Cardiac muscle cell (in vitro differentiated cells and primary cell): Measurements from ENCODE around the gene TPSB2. TPM values are rescaled to one million over a fixed set of nuclear protein-coding genes. Genes with fewer than 3 reads are reported as not detected.

Experiments used
- DNase-seq, 2 donors: peaks; one replicate each; pipeline versions ENCODE4 v3.0.0 to v3.0.0-alpha.2; 2010 to 2017; ENCODE audit warnings: low read depth in 1 of 2, low spot score in 1 of 2
- H3K27ac ChIP-seq: fragments of 200-600 bp; sonication (generic); 2 replicates; pipeline ENCODE4 v1.5.1; 2016
- H3K27me3 ChIP-seq: fragments of 200-600 bp; sonication (generic); 2 replicates; pipeline ENCODE4 v1.6.0; 2016; ENCODE audit warnings: control low read depth
- H3K36me3 ChIP-seq: fragments of 200-600 bp; sonication (generic); 2 replicates; pipeline ENCODE4 v1.5.1; 2016; ENCODE audit warnings: control low read depth
- H3K4me1 ChIP-seq: fragments of 200-600 bp; sonication (generic); 2 replicates; pipeline ENCODE4 v1.8.1; 2017; ENCODE audit warnings: low read depth, mild to moderate bottlenecking, mixed run types
- H3K4me3 ChIP-seq: fragments of 200-600 bp; sonication (generic); 2 replicates; pipeline ENCODE4 v1.5.1; 2016; ENCODE audit warnings: mild to moderate bottlenecking
- H3K9me3 ChIP-seq: fragments of 200-600 bp; sonication (generic); 2 replicates; pipeline ENCODE4 v1.5.1; 2017; ENCODE audit warnings: low read depth, mild to moderate bottlenecking, control low read depth
- polyA plus RNA-seq: library from polyadenylated mRNA; unstranded; fragments of >200 nt; fragmentation: Nextera tagmentation; extraction: Ambion mirVana; gene quantifications from 2 replicates; pipeline ENCODE4 v1.2.1, GENCODE V29; 2016
- total RNA-seq: library from RNA; depleted of rRNA; stranded (reverse); fragments of >200 nt; gene quantifications from 2 replicates; pipeline ENCODE4 v1.2.3, GENCODE V29; 2016
- TF ChIP-seq, protein P1 (sequence below): IDR thresholded peaks from 2 replicates; pipeline ENCODE4 v1.5.1; 2012; ENCODE audit warnings: low read depth, mild to moderate bottlenecking, low read length

TPSB2 gene
- total and polyA plus RNA-seq, 2 experiments from 2014 or later: not detected

DNA sequence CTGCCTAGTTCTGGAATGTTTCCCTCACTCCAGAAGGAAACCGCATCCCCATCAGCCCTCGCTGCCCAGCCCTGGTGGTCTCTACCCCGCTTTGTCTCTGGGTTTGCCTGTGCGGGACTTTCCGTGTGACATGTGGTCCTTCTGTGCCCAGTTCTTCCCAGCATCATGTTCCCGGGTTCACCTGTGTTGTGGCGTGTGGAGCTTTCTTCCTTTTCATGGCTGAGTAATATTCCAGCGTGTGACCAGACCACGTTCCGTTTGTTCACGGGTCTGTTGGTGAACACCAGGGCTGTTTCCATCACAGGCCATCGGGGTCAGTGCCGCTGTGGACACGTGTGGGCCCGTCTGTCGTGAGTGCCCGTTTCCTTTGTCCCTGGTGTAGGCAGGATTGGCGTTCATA lies 45.0 kb downstream of the TPSB2 start:
- TF ChIP-seq, protein P1, sequence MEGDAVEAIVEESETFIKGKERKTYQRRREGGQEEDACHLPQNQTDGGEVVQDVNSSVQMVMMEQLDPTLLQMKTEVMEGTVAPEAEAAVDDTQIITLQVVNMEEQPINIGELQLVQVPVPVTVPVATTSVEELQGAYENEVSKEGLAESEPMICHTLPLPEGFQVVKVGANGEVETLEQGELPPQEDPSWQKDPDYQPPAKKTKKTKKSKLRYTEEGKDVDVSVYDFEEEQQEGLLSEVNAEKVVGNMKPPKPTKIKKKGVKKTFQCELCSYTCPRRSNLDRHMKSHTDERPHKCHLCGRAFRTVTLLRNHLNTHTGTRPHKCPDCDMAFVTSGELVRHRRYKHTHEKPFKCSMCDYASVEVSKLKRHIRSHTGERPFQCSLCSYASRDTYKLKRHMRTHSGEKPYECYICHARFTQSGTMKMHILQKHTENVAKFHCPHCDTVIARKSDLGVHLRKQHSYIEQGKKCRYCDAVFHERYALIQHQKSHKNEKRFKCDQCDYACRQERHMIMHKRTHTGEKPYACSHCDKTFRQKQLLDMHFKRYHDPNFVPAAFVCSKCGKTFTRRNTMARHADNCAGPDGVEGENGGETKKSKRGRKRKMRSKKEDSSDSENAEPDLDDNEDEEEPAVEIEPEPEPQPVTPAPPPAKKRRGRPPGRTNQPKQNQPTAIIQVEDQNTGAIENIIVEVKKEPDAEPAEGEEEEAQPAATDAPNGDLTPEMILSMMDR: no peak
- H3K9me3 ChIP-seq: no peaks in the 10 kb centered on the region
- no peaks in the 10 kb centered on the region for H3K4me1 ChIP-seq
- DNase-seq: no peak
- H3K36me3 ChIP-seq: no peaks in the 10 kb centered on the region
- H3K4me3 ChIP-seq: no peak overlapping the region
- no peaks in the 10 kb centered on the region for H3K27me3 ChIP-seq
- H3K27ac ChIP-seq: no peak overlapping the region

DNA sequence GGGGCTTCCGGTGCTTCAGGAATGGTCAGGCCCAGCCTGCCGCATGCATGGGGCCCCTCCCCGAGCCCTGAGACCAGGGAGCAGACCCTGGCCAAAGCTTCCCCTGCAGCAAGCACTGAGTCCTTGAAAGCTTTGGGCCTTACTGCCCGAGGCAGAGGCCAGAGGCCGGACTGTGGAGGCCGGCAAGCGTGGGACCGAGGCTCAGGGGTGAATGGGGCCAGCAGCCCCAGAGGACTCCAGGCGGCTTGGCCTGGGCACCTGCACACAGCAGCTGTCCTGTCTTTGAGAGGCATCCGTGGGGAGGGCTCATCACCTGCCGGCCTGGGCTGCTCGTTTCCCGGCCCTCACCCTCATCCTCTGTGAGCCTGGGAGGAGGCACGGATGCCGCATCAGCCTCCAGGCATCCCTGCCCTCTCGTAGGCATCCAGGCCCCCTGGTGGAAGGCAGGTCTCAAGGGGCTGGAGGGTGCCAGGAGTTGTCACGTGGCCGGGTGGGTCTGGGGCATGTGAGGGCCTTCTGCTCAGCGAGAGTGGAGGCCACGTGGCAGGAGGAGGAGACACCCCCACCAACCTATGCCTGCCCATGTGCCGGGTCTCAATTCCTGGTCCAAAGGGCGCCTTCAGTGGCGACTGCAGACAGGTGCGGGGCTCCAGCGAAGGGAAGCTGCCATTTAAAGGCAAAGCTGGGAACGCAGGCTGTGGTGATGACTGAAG lies 45.7 kb downstream of the TPSB2 start:
- no peak for DNase-seq
- H3K36me3 ChIP-seq: no peaks in the 10 kb centered on the region
- H3K27ac ChIP-seq: no peak overlapping the region
- no peaks in the 10 kb centered on the region for H3K27me3 ChIP-seq
- H3K4me3 ChIP-seq: no peak overlapping the region
- no peaks in the 10 kb centered on the region for H3K9me3 ChIP-seq
- TF ChIP-seq, protein P1: no peak
- no peaks in the 10 kb centered on the region for H3K4me1 ChIP-seq

DNA sequence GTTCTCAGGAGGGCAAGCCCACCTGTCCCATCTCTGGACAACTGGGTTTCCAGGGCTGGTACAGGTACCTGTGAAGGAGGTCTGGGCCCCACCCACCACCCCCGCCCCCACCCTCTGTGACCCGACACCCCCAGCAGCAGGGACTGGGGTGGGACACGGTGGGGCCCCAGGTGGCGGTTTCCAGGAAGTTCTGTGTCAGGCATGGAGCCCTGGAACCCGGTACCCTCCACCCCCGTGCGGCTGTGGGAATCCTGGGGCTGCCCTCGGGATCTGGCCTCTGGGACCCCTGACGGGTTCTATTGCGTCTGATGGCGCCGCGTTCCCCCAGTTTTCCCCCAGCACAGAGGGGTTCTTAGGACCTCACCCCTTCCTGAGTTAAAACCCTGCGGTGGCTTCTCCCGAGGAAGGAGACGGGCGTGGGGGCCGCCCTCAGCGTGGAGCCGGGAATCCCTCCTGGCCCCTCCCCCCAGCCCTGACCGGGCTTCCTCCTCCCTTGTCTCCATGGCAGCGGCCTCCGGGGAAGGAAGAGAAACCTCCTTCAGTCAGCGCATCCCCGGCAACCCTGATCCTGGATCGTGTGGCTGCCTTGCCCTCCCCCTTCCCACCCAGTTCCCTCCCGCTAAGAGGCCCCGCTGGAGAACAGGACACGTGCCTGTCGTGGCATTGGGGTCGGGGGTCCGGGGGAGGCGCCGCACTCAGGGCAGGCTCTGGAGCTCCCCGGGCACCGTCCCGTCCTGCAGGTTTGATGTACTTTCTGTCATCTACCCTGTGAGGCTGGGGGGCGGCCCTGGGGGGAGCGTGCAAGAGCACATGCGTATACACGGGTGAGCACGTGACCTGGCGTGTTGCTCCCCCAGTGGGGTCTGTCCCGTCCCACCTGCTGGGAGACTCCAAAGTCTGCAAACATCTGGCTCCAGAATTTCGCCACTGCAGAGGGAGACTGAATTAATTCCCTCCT lies 46.8 kb downstream of the TPSB2 start:
- DNase-seq: peak in 1 of 2 donors; percentile 82
- Histone ChIP-seq H3K27ac (no peak overlapping the region), H3K4me3 (no peak overlapping the region), H3K36me3 (no peaks in the 10 kb centered on the region), H3K9me3 (no peaks in the 10 kb centered on the region), H3K4me1 (no peaks in the 10 kb centered on the region), H3K27me3 (no peaks in the 10 kb centered on the region)
- TF ChIP-seq, protein P1: no peak

DNA sequence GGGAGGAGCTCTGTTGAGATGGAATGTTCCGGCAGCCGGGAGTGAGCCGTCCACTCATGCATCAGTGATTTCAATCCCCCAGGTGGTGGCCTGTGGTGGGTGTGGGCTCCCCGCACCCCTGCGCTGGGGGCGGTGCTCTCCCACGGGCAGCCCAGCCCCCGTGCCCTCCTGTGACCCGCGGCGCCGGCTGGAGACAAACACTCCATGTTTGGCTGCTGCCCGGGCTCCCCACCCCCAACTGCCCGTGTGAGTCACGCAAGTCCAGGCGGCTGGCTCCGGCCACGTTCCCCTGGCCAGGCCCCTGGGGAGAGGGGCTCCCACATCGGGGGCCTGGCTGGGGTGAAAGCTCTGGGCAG lies 47.7 kb downstream of the TPSB2 start:
- Histone ChIP-seq H3K9me3 (no peaks in the 10 kb centered on the region), H3K27ac (no peak overlapping the region), H3K4me3 (no peak overlapping the region), H3K27me3 (no peaks in the 10 kb centered on the region), H3K36me3 (no peaks in the 10 kb centered on the region), H3K4me1 (no peaks in the 10 kb centered on the region)
- peak in 1 of 2 donors; percentile 92 for DNase-seq
- TF ChIP-seq, protein P1: no peak

DNA sequence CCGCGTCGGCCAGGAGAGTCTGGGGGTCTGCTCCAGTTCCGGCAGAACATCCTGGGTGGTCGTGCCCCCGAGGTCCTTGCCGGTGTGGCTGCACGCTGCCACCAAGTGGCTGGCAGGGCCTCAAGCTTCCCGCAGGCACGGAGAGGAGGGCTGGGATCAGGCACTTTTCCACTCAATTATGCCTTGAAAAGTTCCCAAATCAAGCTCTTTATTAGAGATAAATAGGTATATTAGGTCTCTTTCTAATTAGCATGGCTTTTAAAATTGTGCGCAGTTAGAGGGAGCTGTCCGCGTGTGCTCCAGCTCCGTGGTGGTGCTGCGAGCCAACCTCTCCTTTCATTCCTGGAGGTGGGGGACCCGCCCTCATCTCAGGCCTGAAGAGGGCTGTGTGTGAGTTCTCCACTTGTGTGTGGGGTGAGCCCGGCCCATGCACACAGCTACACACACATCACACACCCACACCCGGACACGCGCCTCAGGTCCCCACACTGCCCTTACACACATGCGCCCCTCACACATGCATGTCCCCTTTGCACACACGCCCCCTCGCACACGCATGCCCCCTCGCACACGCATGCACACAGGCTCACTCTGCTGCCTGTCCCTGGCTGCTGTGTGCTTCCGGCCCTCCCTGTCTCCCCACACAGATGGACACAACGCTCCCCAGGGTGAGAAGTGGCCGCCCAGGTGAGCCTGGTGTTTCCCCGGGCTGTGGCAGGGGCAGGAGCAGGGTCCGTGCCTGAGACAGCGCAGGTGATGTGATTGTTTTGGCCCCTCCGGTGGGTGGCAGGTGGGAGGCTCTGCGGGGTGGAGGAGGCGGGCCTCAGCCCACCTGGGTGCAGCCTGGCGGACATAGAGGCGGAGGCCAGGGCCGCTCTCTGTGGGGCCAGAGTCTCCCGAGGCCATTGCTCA lies 48.3 kb downstream of the TPSB2 start:
- H3K27ac ChIP-seq: no peak overlapping the region
- no peak overlapping the region for H3K4me3 ChIP-seq
- H3K4me1 ChIP-seq: no peaks in the 10 kb centered on the region
- no peaks in the 10 kb centered on the region for H3K36me3 ChIP-seq
- no peaks in the 10 kb centered on the region for H3K27me3 ChIP-seq
- TF ChIP-seq, protein P1: no peak
- H3K9me3 ChIP-seq: no peaks in the 10 kb centered on the region
- no peak for DNase-seq
